ENCODE data around the gene WNT5A.

WNT5A gene

GRCh38 chr3:55466526-55466925, 20.6 kb downstream of the WNT5A start:
- Histone ChIP-seq H3K4me3 (ENCODE audit: severe bottlenecking) (no peak overlapping the region), H3K27me3 (ENCODE audit: insufficient read depth, poor library complexity, severe bottlenecking) (no peaks in the 10 kb centered on the region), H3K27ac (ENCODE audit: poor library complexity, severe bottlenecking) (peak overlapping the region; percentile 36), H3K9me3 (ENCODE audit: severe bottlenecking) (no peaks in the 10 kb centered on the region), H3K36me3 (ENCODE audit: low read depth) (peaks cover 21% of the 10 kb centered on the region), H3K4me1 (ENCODE audit: insufficient read depth, poor library complexity, severe bottlenecking) (peaks cover 18% of the 10 kb centered on the region)
- ATAC-seq (ENCODE audit: low read depth) (no peak), DNase-seq (ENCODE audit: low spot score) (no peak)
- no peak for TF ChIP-seq CTCF (IDR thresholded peaks at IDR 0.05; ENCODE audit: poor library complexity, severe bottlenecking)

GRCh38 chr3:55461896-55462295, 25.2 kb downstream of the WNT5A start:
- no peak for TF ChIP-seq CTCF (IDR thresholded peaks at IDR 0.05; ENCODE audit: poor library complexity, severe bottlenecking)
- no peak overlapping the region for H3K27ac ChIP-seq (ENCODE audit: poor library complexity, severe bottlenecking)
- H3K4me3 ChIP-seq (ENCODE audit: severe bottlenecking), result no peak overlapping the region
- H3K36me3 ChIP-seq (ENCODE audit: low read depth), result 0 out of 2 replicates have a peak, but pooled peaks cover 5% of the 10 kb centered on the region
- H3K4me1 ChIP-seq (ENCODE audit: insufficient read depth, poor library complexity, severe bottlenecking), result peaks cover 4% of the 10 kb centered on the region
- ATAC-seq (ENCODE audit: low read depth) (peak; percentile 46; the same call in 1 of the 3 replicates), DNase-seq (ENCODE audit: low spot score) (no peak)
- H3K9me3 ChIP-seq (ENCODE audit: severe bottlenecking), result no peaks in the 10 kb centered on the region
- no peaks in the 10 kb centered on the region for H3K27me3 ChIP-seq (ENCODE audit: insufficient read depth, poor library complexity, severe bottlenecking)

GRCh38 chr3:55459838-55460237, 27.3 kb downstream of the WNT5A start:
- DNase-seq (ENCODE audit: low spot score), result no peak
- H3K36me3 ChIP-seq (ENCODE audit: low read depth), result no peaks in the 10 kb centered on the region
- H3K9me3 ChIP-seq (ENCODE audit: severe bottlenecking), result no peaks in the 10 kb centered on the region
- no peak for TF ChIP-seq CTCF (IDR thresholded peaks at IDR 0.05; ENCODE audit: poor library complexity, severe bottlenecking)
- no peak overlapping the region for H3K27ac ChIP-seq (ENCODE audit: poor library complexity, severe bottlenecking)
- H3K4me1 ChIP-seq (ENCODE audit: insufficient read depth, poor library complexity, severe bottlenecking), result no peaks in the 10 kb centered on the region
- no peaks in the 10 kb centered on the region for H3K27me3 ChIP-seq (ENCODE audit: insufficient read depth, poor library complexity, severe bottlenecking)
- no peak overlapping the region for H3K4me3 ChIP-seq (ENCODE audit: severe bottlenecking)
- no peak for ATAC-seq (ENCODE audit: low read depth)

- H3K4me3 ChIP-seq (ENCODE audit: severe bottlenecking), result no peak overlapping the region
- ATAC-seq (ENCODE audit: low read depth), result no peak
- H3K36me3 ChIP-seq (ENCODE audit: low read depth), result no peaks in the 10 kb centered on the region
- DNase-seq (ENCODE audit: low spot score), result no peak
- no peaks in the 10 kb centered on the region for H3K27me3 ChIP-seq (ENCODE audit: insufficient read depth, poor library complexity, severe bottlenecking)
- TF ChIP-seq CTCF (IDR thresholded peaks at IDR 0.05; ENCODE audit: poor library complexity, severe bottlenecking), result no peak
- no peak overlapping the region for H3K27ac ChIP-seq (ENCODE audit: poor library complexity, severe bottlenecking)
- H3K4me1 ChIP-seq (ENCODE audit: insufficient read depth, poor library complexity, severe bottlenecking), result no peaks in the 10 kb centered on the region
- H3K9me3 ChIP-seq (ENCODE audit: severe bottlenecking), result no peaks in the 10 kb centered on the region
Observed at GRCh38 chr3:55458181-55458790, 28.8 kb downstream of the WNT5A start.

GRCh38 chr3:55455915-55456314, 31.2 kb downstream of the WNT5A start:
- Histone ChIP-seq H3K27ac (ENCODE audit: poor library complexity, severe bottlenecking) (no peak overlapping the region), H3K4me3 (ENCODE audit: severe bottlenecking) (no peak overlapping the region), H3K9me3 (ENCODE audit: severe bottlenecking) (no peaks in the 10 kb centered on the region), H3K4me1 (ENCODE audit: insufficient read depth, poor library complexity, severe bottlenecking) (no peaks in the 10 kb centered on the region), H3K27me3 (ENCODE audit: insufficient read depth, poor library complexity, severe bottlenecking) (no peaks in the 10 kb centered on the region), H3K36me3 (ENCODE audit: low read depth) (no peaks in the 10 kb centered on the region)
- ATAC-seq (ENCODE audit: low read depth) (no peak), DNase-seq (ENCODE audit: low spot score) (no peak)
- TF ChIP-seq CTCF (IDR thresholded peaks at IDR 0.05; ENCODE audit: poor library complexity, severe bottlenecking), result no peak
